Measurements from ENCODE around the gene TSC2.
"Not testable (repeated sequence)": the region's sequence is repeated elsewhere in the genome, so short reads cannot be mapped to it uniquely, and the experiment has no call there.

The TSC2 gene

DNA sequence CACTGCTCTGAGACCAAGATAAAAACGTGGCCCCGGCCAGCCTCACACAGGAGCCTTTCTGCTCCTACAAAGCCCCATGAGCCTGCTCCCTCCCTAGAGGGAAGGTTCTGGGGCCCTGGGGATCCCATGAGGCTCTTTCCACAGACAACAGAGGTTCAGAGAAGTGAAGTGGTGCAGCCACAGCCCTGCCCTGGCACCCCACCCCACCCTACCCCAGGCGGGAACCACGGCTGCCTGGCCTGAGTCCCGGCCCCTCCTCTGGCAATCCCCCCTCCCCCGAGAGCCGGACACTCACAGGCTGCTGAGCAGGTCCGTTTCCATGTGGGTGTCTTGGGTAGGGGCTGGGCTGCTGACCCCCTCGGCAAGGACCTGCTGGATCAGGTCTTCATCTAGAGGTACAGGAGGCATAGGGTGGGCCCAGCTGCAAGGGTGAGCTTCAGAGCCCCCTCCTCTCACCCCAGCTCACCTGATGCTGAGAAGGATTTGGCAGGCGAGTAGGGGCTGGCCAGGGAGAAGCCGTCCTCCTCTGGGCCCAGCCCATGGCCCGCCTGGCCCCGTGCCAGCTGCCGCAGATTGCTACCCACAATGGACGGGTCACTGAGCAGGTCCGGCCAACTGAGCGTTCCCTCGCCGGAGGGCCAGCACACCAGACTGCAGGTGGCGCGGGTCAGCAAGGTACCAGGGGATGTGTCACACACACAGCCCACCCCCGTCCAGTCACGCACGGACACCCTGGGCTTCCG lies 49.2 kb downstream of the TSC2 start:
- DNase-seq: peak in 17 of 51 donors; percentile 5 to 48 (median 24)

DNA sequence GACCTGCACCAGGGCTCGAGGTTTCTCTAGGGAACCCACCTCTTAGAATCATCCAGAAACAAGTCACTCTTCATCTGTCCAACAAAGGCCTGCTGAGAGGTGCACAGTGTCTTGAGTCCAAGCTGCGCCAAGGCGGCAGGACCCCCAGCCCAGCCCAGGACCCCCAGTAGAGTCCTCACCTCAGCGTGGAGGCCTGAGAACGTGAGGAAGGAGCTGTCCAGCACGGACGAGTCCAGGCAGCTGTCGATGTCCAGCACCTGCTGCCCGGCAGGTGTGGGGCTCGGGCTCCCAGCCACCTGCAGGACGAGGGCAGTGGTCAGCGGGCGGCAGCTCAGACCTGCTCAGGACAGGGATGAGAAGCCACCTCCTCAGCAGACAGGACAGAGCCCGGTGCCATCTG lies 49.9 kb downstream of the TSC2 start:
- DNase-seq: not testable (repeated sequence)

DNA sequence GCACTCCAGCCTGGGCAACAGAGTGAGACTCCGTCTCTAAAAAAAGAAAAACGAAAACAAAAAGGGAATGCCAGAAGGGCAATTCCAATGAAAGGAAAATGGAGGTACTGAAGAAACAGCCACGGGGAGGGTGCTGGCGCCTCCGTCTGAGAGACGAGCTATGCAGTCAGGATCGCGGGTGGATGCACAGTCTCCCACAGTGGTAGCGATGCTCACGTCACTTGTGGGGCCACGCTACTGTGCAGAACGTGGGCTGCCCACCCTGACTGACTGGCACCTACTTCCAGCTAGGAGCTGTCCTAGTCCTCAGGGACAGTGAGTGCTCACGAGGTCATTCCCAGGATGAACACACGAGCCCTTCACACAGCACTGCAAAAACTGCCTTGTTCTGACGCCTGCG lies 53.8 kb downstream of the TSC2 start:
- not testable (repeated sequence) for DNase-seq

GRCh38 chr16:2102471-2102870 lies 54.7 kb downstream of the TSC2 start:
- DNase-seq: no peak

DNA sequence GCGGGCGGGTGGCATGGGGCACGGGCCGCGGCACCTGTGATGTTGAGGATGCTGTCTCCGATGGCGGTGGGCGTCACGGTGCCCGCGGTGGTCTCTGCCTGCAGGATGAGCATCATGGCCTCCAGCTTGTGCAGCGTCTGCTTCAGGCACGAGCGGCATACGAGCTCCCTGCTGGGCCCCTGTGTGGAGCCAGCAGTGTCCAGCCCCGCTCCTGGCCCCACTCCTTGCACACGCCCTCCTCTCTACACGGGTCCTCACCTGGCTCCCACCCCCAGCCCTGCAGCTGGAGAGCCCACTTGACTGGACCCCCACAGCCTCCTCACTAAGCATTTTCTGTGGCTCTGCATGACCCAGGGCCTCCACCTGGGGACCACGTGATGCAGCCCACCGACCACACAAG lies 56.7 kb downstream of the TSC2 start:
- DNase-seq: not testable (repeated sequence)

DNA sequence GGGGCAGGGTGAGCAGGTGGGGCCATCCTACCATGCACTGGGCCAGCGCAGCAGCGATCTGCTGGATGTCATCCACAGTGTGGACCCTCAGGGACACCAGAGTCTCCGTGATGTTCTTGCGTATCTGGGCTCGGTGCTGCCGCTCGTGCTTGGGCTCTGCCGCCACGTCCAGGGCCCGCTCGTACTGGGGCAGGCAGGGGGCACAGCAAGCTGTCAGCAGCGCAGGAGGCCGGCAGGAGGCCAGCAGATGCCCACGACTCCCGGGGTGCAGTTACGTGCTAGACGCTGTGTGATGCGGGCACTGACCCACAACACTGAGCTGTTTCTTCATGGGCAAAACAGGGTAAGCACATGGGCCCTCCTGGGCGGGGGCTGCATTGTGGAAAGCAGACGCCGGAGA lies 57.5 kb downstream of the TSC2 start:
- not testable (repeated sequence) for DNase-seq

DNA sequence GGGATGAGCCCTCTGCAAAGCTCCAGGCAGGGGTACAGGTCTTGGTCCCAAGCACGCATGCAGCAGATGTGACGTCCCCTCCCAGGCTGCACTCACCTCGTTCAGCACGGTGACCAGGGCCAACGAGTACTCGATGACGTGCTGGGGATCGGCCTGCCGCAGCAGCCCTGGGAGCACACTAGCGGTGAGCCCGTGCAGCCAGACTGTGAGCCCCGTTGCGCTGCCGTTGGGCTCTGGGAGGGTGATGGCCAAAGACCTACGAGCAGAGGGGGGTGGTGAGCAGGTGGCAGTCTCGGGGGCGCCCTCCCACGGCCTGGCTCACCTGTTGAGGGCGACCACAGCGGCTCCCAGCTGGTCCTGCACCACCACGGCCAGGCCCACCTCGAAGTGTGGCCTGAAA lies 58.0 kb downstream of the TSC2 start:
- DNase-seq: not testable (repeated sequence)

DNA sequence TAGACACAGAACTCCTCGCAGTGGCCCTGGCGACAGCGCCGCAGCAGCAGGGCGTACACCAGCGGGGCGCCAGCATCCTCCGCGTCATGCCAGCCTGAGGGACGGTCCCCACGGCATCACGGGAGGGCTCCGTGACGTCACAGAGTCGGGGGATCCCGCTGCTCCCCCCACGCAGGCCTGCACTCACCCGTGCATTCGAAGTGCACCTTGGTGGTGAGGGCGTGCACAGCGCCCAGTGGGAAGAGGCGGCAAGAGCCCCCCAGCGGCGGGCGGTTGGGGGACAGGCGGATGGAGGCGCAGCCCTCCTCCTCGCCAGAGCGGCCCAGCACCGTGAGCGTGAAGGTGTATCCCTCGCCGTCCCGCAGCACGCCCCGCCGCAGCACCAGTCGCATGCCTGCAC lies 58.4 kb downstream of the TSC2 start:
- DNase-seq: not testable (repeated sequence)

- DNase-seq: not testable (repeated sequence)
Observed at GRCh38 chr16:2107121-2107790, 59.5 kb downstream of the TSC2 start.

DNA sequence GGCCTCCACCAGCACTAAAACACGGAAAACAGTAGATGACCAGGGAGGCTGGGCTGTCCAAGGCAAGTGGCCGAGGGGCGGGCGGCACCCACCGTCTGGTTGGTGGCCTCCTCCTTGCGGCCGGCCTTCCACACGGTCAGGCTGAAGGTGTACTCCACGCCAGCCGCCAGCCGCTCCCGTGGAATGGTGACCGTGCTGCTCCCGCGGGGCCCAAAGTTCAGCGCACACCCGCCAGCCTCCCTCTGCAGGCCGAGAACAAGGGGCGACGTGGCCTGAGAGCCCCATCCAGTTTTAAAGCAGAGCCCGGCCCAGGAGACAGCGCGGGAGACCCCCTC lies 60.0 kb downstream of the TSC2 start:
- not testable (repeated sequence) for DNase-seq

DNA sequence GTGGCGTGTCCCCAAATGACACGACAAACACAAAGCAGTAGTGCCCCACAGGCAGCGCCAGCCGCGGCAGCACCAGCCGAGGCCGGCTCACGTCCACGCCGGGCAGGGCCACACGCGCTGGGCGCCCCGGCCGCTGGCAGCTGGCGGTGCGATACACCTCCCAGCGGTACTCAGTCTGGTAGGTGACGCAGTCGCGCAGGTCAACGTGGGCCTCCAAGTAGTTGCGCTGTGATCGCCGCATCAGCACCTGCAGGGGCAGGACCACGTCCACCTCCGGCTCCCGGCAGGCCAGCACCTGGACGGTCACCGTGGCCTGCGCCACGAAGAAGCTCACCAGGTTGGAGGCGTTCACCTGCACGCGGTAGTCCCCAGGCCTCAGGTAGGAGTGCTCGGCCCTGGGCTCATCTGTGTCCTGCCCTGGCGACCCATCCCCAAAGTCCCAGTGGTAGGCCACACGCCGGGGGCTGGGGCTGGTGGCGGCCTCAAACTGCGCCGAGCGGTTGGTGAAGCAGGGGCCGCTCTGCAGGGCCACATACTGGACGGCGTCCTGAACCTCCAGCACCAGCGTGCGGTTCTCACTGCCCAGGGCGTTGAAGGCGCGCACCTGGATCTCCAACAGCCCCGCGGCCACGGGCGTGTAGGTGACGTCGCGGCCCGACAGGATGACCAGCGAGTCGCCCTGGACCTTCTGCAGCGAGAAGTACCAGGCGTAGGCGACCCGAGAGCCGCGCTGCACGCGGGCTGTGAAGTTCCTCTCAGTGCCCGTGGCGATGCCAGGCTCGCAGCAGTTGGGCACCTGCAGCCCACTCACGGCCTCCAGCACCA lies 60.9 kb downstream of the TSC2 start:
- DNase-seq: not testable (repeated sequence)

GRCh38 chr16:2109271-2109580 lies 61.4 kb downstream of the TSC2 start:
- DNase-seq: not testable (repeated sequence)

DNA sequence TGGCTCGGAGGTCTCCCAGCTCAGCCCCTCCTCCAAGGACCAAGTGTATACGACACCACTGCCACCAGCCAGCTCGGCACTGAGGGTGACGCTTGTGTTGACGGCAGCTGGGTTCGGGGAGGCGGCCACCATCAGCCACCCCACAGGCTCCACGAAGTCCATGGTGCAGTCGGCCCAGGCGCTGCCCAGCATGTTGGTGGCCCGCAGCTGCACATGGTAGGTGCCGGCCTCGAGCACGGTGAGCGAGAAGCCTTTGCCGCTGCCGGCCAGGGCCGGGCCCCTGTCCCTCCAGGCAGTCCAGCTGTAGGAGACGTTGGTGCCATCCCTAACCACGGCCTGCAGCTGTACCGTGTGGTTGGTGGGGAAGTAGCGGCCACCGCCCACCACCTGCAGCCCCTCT lies 62.1 kb downstream of the TSC2 start:
- not testable (repeated sequence) for DNase-seq

GRCh38 chr16:2110332-2111008 lies 62.7 kb downstream of the TSC2 start:
- DNase-seq: not testable (repeated sequence)

DNA sequence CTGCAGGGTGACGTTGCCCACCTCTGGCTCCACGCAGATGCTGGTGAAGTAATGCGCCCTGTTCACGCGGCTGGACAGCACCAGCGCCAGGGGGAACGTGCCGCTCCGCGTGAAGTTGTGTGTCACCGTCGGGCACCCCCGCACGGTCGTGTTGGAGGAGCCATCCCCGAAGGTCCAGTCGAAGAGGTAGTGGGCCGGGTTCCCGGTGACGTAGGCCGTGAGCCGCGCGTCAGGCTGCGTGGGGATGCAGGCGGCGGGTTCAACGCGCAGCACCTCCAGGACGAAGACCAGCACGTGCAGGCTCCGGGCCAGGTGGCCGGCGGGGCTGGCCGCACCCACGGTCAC lies 63.2 kb downstream of the TSC2 start:
- not testable (repeated sequence) for DNase-seq

GRCh38 chr16:2111412-2112335 lies 63.9 kb downstream of the TSC2 start:
- not testable (repeated sequence) for DNase-seq

DNA sequence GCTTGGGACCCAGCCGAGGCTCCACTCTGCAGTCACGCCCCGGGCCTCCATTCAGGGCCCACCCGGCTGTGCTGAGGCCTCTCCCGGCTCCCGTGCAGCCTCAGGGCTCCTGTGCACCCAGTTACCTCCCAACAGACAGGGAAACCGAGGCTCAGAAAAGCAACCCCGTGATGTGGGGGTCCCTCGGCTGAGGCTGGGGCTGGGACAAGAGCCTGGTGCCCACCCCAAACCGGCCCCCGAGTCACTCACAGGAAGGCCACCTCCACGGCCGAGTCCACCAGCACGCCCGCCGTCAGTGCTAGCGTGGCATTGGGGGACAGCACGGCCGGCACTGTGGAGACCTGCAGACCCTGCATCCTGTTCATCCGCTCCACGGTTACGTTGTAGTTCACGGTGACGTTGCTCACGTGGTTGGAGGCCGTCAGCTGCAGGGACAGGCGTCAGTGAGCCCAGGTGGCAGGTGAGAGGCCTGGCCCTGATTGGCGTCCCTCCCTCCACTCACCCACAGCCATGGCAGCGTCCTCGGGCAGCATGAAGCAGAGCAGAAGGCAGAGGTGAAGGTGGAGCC lies 64.8 kb downstream of the TSC2 start:
- not testable (repeated sequence) for DNase-seq

- DNase-seq: not testable (repeated sequence)
Observed at GRCh38 chr16:2114225-2114624, 66.4 kb downstream of the TSC2 start.

- DNase-seq: not testable (repeated sequence)
Observed at GRCh38 chr16:2114885-2115590, 67.3 kb downstream of the TSC2 start.

- DNase-seq: no peak
Observed at GRCh38 chr16:2115591-2115973, 67.8 kb downstream of the TSC2 start.
